HTERT RPE-1 (cell line): Measurements from ENCODE around the gene ZNF221.

ENCODE experiments used
- in situ Hi-C: fragments of 300-500 bp; cut with MboI; formaldehyde crosslinking; loops from 4 replicates; pipeline ENCODE4 v1.14.3; 2020; ENCODE audit warnings: low sequenced_read_pairs

ZNF221 gene

DNA sequence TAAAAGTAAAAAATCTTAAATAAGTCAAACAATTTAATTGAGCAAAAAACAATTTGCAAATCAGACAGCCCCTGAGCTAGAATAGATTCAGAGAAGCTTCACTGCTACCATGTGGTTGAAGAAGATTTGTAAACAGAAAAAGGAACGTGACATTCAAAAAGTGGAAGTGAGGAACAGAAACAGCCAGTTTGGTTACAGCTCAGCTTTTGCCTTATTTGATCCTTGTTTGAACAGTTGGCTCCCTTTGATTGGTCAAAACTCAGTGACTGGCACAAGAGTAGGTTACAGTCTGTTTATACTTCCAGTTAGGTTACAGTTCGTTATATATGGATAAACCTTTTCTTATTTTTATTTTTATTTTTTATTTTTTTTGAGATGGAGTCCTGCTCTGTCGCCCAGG is 5.8 kb downstream of the ZNF221 start:
- in situ Hi-C loops: no loop called here

DNA sequence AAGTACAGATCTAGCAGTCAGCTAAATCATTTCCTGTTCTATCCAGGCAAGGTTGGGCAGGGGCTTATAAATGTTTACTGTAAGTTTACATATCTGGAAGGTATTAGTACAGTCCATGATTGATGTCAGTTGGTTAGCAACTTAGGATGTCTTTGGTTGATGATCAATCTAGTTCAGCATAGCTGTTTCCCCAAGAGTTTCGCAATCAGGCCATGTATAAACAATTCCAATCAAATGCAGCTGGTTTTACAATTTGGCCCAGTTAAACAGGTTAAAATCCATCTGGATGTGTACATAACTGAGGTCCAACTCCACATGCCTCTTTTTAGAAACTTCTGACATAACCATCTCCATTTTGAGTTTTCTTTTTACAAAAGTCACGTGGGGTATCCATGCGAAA is 6.9 kb downstream of the ZNF221 start:
- in situ Hi-C loops: no loop called here

GRCh38 chr19:43960411-43960810 is 9.4 kb downstream of the ZNF221 start:
- in situ Hi-C loops: no loop called here

- in situ Hi-C loops: no loop called here
Observed at GRCh38 chr19:43966079-43966694, 15.2 kb downstream of the ZNF221 start.

GRCh38 chr19:43976732-43977131 is 25.7 kb downstream of the ZNF221 start:
- in situ Hi-C loops: no loop called here

- in situ Hi-C loops: no loop called here
Observed at GRCh38 chr19:43983544-43983911, 32.5 kb downstream of the ZNF221 start.

- in situ Hi-C loops: no loop called here
Observed at GRCh38 chr19:43983912-43984686, 33.1 kb downstream of the ZNF221 start, which contains the start of gene ZNF155. Gene ZNF155, plus strand, starts transcription at chr19:43984188. Its CDS starts 4,356 bp downstream, at chr19:43988544.

DNA sequence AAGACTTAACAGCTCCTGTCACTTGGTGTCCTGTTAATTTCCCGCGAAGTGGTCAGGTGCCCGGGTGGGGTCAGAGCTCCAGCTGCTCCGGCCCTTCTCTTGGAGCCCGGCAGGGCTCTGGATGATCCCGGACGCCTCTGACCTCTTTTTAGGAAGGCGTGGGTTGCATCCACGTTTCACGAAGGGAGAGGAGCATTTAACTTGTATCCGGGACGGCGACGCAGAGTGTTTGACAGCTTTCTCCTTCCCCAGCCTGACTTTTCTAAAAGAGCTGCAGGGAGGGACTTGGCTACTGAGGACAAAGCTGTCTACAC is 33.6 kb downstream of the ZNF221 start:
- in situ Hi-C loops: no loop called here

GRCh38 chr19:43997631-43998290 is 46.7 kb downstream of the ZNF221 start:
- in situ Hi-C loops: no loop called here

- in situ Hi-C loops: no loop called here
Observed at GRCh38 chr19:44002212-44002565, 51.2 kb downstream of the ZNF221 start.

- in situ Hi-C loops: no loop called here
Observed at GRCh38 chr19:44002566-44003460, 51.8 kb downstream of the ZNF221 start, which contains the start of gene ZNF230. Gene ZNF230, plus strand, starts transcription at chr19:44002957. Its CDS starts 4,122 bp downstream, at chr19:44007079.

DNA sequence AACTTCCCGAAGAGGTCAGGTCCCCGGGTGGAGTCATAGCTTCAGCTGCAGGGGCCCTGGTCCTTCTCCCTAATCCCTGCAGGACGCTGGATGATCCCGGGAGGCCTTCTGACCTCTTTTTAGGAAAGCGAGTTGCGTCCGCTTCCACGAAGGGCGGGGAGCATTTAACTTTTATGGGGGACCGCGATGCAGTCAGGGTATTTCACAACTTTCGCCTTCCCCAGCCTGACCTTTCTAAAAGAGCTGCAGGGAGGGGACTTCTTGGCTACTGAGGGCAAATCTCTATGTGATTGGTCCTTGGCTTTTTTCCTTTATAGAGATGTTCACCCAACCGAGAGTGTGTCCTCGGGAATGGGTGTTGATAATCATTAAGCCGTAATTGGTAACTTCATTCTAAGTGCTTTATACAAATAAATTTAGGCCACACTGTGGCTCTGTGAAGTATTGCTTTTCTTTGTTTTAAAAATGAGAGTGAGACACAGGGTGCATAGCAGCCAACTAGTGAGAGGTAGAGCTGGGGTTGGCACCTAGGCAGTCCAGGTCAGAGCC is 52.5 kb downstream of the ZNF221 start:
- in situ Hi-C loops: no loop called here

GRCh38 chr19:44005973-44006372 is 54.9 kb downstream of the ZNF221 start:
- in situ Hi-C loops: no loop called here

- in situ Hi-C loops: no loop called here
Observed at GRCh38 chr19:44007473-44007872, 56.4 kb downstream of the ZNF221 start.

- in situ Hi-C loops: no loop called here
Observed at GRCh38 chr19:44010468-44010867, 59.4 kb downstream of the ZNF221 start.
